Cardiac muscle cell (in vitro differentiated cells and primary cell): ENCODE results near the gene ARHGAP26. TPM values are rescaled to one million over a fixed set of nuclear protein-coding genes. Genes with fewer than 3 reads are reported as not detected.

Source experiments
- DNase-seq, 2 donors: peaks; one replicate each; pipeline versions ENCODE4 v3.0.0 to v3.0.0-alpha.2; 2010 to 2017; ENCODE audit warnings: low read depth in 1 of 2, low spot score in 1 of 2
- H3K27ac ChIP-seq: fragments of 200-600 bp; sonication (generic); 2 replicates; pipeline ENCODE4 v1.5.1; 2016
- H3K27me3 ChIP-seq: fragments of 200-600 bp; sonication (generic); 2 replicates; pipeline ENCODE4 v1.6.0; 2016; ENCODE audit warnings: control low read depth
- H3K36me3 ChIP-seq: fragments of 200-600 bp; sonication (generic); 2 replicates; pipeline ENCODE4 v1.5.1; 2016; ENCODE audit warnings: control low read depth
- H3K4me1 ChIP-seq: fragments of 200-600 bp; sonication (generic); 2 replicates; pipeline ENCODE4 v1.8.1; 2017; ENCODE audit warnings: low read depth, mild to moderate bottlenecking, mixed run types
- H3K4me3 ChIP-seq: fragments of 200-600 bp; sonication (generic); 2 replicates; pipeline ENCODE4 v1.5.1; 2016; ENCODE audit warnings: mild to moderate bottlenecking
- H3K9me3 ChIP-seq: fragments of 200-600 bp; sonication (generic); 2 replicates; pipeline ENCODE4 v1.5.1; 2017; ENCODE audit warnings: low read depth, mild to moderate bottlenecking, control low read depth
- polyA plus RNA-seq: library from polyadenylated mRNA; unstranded; fragments of >200 nt; fragmentation: Nextera tagmentation; extraction: Ambion mirVana; gene quantifications from 2 replicates; pipeline ENCODE4 v1.2.1, GENCODE V29; 2016
- total RNA-seq: library from RNA; depleted of rRNA; stranded (reverse); fragments of >200 nt; gene quantifications from 2 replicates; pipeline ENCODE4 v1.2.3, GENCODE V29; 2016
- TF ChIP-seq, protein P1 (sequence below): IDR thresholded peaks from 2 replicates; pipeline ENCODE4 v1.5.1; 2012; ENCODE audit warnings: low read depth, mild to moderate bottlenecking, low read length

ARHGAP26 gene
- total and polyA plus RNA-seq, 2 experiments from 2014 or later: 12.7 to 16.2 TPM

DNA sequence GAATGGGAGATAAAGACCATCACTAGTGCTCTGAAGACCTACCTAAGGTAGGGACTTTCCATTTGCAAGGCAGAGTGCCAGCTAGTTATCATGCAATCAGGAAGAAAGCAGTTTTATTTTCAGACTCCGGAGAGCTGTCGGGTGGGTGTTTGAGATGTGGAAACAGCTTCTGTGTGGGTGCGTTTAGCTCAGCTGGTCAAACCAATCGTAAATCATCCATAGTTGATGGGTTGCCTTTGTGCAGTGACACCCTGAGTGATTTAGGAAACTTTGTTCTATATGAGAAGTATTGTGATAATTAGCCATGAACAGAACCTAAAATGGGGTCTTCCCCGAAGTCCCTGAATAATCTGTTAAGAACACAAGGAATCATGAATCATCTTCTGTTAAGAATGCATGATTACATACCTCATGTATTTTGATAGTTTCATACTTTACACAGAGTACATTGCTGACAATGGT lies 284.3 kb downstream of the ARHGAP26 start:
- no peak overlapping the region for H3K4me3 ChIP-seq
- no peaks in the 10 kb centered on the region for H3K27me3 ChIP-seq
- H3K36me3 ChIP-seq: peaks cover 5% of the 10 kb centered on the region
- H3K27ac ChIP-seq: no peak overlapping the region
- no peaks in the 10 kb centered on the region for H3K9me3 ChIP-seq
- TF ChIP-seq, protein P1, sequence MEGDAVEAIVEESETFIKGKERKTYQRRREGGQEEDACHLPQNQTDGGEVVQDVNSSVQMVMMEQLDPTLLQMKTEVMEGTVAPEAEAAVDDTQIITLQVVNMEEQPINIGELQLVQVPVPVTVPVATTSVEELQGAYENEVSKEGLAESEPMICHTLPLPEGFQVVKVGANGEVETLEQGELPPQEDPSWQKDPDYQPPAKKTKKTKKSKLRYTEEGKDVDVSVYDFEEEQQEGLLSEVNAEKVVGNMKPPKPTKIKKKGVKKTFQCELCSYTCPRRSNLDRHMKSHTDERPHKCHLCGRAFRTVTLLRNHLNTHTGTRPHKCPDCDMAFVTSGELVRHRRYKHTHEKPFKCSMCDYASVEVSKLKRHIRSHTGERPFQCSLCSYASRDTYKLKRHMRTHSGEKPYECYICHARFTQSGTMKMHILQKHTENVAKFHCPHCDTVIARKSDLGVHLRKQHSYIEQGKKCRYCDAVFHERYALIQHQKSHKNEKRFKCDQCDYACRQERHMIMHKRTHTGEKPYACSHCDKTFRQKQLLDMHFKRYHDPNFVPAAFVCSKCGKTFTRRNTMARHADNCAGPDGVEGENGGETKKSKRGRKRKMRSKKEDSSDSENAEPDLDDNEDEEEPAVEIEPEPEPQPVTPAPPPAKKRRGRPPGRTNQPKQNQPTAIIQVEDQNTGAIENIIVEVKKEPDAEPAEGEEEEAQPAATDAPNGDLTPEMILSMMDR: no peak
- DNase-seq: peak; percentile 36 to 38
- peaks cover 44% of the 10 kb centered on the region for H3K4me1 ChIP-seq

DNA sequence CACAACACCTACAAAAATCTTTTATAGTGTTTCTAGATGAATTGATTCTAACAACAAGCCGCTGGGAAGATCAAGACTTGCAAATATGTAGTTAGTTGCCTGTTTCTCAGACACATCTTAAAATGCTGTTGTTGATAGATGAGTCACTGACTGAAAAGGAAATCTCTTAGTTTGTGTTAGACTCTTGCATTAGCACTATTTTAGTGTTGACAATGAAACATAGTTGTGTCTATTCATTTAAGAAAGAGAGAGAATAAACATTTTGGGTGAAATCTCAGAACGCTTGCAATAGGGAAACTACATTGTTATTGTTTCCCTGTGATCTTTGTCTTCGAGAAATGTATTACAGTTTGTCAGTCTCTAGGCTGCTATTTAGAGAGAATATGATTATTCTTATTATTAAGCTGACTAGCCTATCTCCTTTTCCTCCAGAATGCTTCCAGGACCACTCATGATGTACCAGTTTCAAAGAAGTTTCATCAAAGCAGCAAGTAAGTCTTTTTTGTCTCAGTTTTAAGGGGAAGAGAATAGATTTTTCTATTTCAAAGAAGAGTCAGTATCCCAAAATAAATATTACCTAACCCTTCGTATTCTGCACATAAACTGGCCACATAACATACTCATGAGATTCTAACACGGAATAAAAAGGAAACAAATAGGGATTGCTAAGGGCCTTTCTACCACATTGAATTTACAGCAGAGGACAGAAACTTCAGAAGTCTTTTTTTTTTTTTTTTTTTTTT lies 285.6 kb downstream of the ARHGAP26 start:
- no peak overlapping the region for H3K27ac ChIP-seq
- no peaks in the 10 kb centered on the region for H3K27me3 ChIP-seq
- peaks cover 5% of the 10 kb centered on the region for H3K36me3 ChIP-seq
- TF ChIP-seq, protein P1: no peak
- H3K4me3 ChIP-seq: no peak overlapping the region
- peaks cover 43% of the 10 kb centered on the region for H3K4me1 ChIP-seq
- peak in 1 of 2 donors; percentile 28 for DNase-seq
- H3K9me3 ChIP-seq: no peaks in the 10 kb centered on the region

DNA sequence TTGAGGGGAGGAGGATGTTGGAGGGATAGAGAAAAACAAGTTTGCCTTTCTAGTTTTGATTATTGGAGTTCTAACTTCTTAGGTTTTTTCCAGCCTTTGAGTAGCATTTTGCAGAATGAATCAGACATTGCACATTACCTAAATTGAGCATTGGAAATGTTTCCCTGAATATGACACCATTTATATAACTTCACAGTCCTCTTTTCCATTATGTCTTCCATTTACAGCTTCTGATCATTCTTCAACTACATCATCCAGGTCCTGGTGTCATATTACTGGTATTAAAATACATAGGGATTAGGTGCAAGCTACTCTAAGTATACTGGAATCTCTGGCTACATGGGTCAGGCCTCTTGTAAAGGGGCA lies 286.1 kb downstream of the ARHGAP26 start:
- Histone ChIP-seq H3K27me3 (no peaks in the 10 kb centered on the region), H3K9me3 (no peaks in the 10 kb centered on the region), H3K4me3 (no peak overlapping the region), H3K27ac (no peak overlapping the region), H3K4me1 (peaks cover 38% of the 10 kb centered on the region), H3K36me3 (peaks cover 5% of the 10 kb centered on the region)
- no peak for DNase-seq
- TF ChIP-seq, protein P1: no peak

DNA sequence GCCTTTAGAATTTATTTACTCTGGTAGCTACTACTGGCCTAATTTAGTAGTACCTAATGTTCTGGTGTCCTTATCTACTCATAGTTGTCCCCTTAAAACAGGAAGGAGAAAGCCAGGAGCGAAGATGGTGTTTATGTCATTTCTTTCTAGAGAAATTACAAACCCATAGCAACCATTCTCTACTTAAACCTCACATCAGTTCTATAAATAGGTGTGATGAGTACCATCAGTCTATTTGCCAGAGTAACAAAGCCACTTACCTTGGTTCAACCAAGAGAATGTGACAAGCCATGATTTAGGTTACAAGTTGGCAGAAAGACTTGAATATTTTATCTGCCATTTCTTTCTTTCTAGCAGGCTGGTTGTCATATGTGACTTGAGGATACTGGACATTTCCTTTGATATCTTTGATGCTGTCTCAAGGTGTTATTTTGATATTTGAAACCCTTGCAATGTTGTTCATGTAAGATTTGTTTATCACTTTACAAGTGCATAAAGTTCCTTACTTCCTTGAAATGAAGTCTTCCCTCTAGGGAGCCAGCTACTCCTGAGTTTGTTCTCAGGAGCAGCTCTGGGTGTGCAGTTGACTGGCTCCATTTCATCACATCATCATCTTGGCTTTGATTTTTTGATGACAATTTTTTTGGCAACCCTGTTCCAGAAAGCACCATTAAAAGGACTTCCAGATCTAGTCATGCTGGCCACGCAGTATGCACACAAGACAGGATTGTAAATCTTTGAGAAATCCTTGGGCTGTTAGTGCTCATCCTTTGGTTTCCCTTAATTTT lies 286.8 kb downstream of the ARHGAP26 start:
- H3K4me1 ChIP-seq: peaks cover 32% of the 10 kb centered on the region
- TF ChIP-seq, protein P1: no peak
- no peak overlapping the region for H3K4me3 ChIP-seq
- H3K9me3 ChIP-seq: no peaks in the 10 kb centered on the region
- H3K27ac ChIP-seq: no peak overlapping the region
- peaks cover 5% of the 10 kb centered on the region for H3K36me3 ChIP-seq
- no peaks in the 10 kb centered on the region for H3K27me3 ChIP-seq
- no peak for DNase-seq

DNA sequence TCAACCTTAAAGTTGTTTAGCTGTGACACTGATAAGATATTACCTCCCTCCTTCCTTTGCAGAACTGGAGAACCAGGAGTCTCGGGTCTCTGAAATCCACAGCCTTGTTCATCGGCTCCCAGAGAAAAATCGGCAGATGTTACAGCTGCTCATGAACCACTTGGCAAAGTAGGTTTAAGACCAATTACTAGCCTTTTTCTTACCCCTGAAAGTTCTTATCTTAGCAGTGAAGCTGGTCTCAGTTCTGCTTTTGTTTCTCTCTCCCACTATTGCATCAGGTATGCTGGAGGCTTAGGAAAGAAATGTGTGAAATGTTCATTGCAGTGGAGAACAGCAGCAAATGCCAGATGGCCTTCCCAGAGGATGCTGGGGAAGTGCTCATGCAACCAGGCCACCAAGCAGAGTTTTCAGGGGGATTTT lies 287.4 kb downstream of the ARHGAP26 start:
- H3K4me1 ChIP-seq: peaks cover 27% of the 10 kb centered on the region
- no peaks in the 10 kb centered on the region for H3K9me3 ChIP-seq
- DNase-seq: peak in 1 of 2 donors; percentile 71
- TF ChIP-seq, protein P1: no peak
- H3K27ac ChIP-seq: no peak overlapping the region
- H3K36me3 ChIP-seq: peaks cover 5% of the 10 kb centered on the region
- no peak overlapping the region for H3K4me3 ChIP-seq
- no peaks in the 10 kb centered on the region for H3K27me3 ChIP-seq
